GM15510 (cell line): ENCODE results near the gene MED15.

ENCODE experiments used
- POLR2A ChIP-seq: IDR thresholded peaks from 3 replicates; pipeline ENCODE4 v1.6.1; 2011; ENCODE audit warnings: borderline replicate concordance; ENCODE audit not compliant: insufficient read length; ENCODE audit errors: extremely low read depth

The MED15 gene

DNA sequence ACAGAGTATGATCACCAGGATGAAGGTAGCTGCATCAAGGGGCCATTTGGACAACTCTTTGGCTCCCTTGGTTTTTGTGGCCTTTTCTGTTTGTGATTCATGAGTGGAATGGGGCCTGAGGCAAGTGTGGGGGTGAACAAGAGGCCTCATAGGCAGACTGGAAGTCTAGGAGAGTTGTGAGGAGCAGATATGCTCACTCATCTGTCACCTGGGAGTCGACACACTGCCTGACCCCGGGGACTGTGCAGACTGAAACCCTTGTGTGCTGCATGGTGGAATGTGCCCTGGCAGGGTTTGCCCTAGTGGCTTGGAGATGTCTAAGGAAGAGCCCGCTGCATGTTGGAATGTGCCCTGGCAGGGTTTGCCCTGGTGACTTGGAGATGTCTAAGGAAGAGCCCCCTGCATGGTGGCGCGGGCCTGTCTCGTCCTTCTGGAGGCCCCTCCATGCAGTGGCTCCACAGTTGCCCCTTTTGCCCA lies 60.0 kb downstream of the MED15 start:
- TF ChIP-seq POLR2A = no peak

DNA sequence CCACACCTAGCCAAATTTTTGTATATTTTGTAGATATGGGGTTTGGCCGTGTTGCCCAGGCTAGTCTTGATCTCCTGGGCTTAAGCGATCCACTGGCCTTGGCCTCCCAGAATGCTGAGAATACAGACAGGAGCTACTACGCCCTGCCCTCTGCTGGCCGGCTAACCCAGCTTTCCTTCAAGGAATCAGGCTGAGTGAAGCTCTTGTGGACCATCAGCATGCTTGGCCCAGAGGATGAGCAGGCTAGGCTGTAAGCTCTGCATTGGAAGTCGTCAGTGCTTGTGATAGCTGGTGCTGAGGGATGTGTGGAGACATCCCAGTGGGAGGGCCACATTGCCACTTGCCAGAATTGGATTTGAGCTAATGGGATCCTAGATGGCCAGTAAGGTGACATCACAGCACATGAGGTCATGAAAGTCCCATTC lies 60.6 kb downstream of the MED15 start:
- TF ChIP-seq POLR2A = no peak

DNA sequence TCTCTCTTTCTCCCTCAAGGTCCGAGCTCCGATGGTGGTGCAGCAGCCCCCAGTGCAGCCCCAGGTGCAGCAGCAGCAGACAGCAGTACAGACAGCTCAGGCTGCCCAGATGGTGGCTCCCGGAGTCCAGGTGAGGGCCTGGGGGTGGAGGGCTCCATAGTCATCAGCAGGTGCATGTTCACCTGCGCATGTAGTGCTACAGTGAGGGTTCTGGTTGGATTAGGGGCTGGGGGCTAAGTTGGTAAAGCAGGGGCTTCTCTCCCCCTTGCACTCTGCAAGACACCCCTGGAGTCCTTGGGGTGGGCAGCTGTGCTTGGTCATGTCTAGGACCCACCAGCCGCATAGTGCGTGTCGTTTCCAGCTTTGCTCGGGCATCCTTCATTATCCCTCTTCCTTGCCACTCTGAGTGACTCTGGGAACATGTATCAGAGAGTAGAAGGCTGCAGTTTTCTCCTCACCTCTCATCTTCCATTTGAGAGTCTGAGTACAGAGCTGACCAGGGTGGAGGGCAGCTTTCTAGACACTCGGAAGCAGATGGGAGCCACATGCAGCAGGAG lies 61.2 kb downstream of the MED15 start:
- TF ChIP-seq POLR2A = no peak

DNA sequence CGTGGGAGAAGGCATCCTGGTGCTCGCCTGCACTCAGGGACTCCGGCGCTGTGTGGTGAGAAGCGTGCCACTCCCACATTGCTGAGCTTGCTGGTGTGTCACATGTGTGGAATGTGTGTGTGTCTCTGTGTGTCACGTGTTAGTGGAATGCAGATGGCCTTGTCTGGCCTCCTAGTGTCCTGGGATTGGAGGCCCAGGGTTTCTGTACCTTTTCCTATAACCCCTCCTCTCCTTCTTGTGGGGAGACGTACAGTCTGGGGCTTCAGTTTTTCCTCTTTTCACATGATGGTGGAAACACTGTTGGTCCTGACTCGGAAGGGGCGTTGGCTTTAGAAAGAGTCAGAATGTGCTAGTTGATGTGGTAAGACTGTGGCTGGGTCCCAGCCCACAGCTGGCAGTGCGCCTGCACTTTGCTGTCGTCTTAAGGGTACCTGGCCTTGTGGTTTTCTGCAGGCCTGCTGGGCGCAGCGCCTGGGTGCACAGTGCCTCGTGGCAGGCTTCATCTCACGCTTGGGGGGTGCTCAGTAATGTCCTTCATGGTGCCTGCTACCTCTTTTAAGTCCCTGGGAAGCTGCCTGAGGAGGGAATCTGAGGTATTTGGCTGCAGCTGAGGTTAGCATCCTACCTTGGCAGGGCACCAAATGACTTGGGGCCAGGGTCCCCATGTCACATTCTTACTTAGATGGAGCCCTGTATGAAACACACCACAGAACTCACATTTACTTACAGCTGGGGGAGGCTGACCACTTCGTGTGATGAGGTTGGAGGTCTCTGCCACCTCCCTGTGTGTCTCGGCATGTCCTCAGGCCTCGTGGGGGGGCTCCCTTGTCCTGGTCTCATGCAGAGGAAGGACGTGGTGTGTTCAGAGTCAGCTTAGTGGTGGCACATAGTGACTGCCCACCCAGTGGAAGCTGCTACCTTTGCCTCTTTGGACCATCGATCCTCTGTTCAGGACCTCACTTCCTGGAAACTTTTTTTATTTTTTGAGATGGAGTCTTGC lies 61.9 kb downstream of the MED15 start:
- no peak for TF ChIP-seq POLR2A

DNA sequence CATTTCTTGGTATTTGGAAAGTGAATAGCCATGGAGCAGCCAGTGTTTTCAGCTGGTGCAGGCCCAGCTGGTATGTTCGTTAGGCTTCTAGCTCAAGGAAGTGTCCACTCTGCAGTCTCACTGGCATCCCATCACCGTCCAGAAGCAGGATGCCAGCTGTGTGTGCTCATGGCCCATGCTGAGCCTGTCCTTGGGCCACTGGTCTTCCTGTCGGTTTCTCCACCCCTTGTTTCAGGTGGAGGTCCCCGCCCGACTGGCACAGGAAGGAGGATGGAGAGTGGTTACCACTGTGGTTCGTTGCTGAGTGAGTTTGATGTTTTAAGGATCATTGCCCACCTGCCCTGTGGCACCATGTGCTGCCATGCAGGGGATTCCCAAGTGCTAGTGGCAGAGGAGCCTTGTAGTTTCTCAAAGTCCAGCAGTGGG lies 63.7 kb downstream of the MED15 start:
- TF ChIP-seq POLR2A = no peak

DNA sequence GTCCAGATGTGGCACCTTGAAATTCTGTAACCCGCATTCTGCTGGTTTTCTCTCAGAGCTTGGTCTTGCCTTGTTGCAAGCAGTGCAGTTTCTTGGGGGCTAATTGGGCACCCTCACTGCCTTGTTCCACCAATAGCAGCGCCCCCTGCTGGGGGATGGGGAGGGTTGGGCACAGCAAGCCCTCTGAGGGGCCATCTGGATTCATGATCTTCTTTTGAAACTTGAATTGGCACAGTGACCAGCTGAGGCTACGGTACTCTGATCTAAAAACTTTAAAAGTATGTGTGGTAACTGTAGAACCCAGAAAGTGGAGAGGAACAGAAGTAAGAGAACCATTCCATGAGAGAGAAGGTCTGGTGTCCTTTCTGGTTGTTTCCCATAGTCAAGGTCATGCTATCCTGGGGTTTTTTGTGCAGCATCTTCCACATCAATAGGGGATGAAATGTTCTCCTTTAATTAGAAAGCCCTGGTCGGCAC lies 64.2 kb downstream of the MED15 start:
- TF ChIP-seq POLR2A = no peak

DNA sequence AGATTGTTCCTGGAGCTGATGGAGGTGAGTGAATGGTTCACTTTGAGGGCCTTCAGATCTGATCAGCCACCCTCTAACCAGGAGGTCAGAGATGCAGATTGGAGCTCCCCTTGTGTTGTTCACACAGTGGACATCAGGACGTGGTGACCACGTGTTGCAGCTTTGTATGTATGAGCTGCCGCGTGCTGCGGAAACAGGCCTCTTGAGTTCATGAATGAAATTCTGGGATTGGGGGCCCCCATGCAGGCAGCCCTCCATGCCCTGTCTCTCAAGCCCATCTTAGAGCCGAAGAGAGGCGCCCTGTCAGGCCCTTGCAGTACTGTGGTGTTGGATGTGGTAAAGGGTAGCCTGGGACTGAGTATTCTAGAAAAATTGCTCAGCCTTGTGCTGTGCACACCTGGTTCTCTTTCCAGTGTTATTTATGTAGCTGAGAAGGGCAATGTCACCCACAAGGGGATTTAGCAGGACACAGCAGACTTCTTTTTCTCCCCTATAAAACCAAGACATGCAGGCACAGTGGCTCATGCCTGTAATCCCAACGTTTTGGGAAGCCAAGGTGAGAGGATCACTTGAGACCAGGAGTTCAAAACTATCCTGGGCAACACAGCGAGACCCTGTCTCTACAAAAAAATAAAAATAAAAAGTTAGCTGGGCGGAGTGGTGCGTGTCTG lies 64.9 kb downstream of the MED15 start:
- TF ChIP-seq POLR2A = no peak

DNA sequence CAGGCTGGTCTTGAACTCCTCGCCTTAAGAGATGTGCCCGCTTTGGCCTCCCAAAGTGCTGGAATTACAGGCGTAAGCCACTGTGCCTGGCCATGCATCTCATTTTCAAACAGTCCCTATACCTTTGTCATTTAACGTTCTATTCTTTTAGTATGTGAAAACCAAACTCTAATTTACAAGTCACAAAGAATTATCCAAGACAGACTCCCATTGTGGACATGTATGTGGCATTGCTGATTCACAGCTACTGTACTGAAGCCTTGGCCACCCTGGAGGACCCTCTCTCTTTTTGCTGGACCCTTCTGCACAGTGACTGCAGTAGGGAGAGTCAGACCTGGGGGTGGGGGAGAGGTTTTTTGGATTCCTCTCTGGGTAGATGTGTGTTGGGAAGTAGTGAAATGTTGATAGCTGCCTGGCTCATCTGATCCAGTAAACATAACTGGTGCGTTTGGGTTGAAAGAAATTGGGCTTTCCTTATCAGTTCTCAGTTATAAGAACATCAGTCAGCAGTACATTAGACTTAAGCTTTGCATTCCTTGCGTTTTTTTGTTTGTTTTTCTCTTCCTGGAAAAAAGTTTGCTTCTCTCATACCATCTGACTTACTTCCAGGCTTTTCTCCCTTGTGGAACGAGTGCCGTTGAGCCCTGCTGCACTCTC lies 65.9 kb downstream of the MED15 start:
- no peak for TF ChIP-seq POLR2A

DNA sequence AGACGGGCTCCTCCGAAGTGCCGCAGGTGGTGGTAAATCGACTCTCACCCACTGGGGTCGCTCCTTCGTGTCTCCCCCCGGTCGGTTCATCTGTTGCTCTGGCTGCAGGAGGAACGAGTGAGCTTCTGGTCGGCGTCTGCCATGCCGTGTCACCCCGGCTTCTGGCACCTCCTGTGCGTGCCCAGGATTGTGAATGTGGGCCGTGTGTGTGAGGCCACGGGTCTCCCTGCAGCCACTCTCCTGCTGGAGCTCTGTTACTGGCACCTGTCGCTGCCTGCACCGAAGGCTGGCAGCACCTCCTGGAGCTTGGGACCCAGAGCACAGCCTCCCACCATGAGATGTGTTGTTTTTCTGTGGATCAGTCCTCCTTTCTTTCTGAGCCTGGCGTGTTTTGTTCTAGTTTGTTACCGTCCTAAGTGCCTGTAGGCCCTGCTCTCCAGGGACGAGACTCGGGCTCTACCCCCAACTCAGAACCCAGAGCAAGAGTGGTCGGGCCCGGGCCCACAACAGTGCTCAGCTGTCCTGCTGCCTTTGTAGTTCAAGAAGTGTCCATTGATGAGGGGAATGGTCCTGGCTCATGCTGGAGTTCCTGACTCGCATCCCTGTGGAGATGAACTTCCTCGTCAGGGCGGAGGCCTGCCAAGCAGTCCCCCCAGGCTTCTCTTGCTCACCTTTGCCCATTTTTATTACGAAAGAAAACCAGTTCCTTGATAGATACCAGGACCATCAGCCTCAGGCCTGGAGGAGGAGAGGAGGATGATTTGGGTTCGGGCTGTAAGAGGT lies 66.6 kb downstream of the MED15 start:
- TF ChIP-seq POLR2A = no peak

DNA sequence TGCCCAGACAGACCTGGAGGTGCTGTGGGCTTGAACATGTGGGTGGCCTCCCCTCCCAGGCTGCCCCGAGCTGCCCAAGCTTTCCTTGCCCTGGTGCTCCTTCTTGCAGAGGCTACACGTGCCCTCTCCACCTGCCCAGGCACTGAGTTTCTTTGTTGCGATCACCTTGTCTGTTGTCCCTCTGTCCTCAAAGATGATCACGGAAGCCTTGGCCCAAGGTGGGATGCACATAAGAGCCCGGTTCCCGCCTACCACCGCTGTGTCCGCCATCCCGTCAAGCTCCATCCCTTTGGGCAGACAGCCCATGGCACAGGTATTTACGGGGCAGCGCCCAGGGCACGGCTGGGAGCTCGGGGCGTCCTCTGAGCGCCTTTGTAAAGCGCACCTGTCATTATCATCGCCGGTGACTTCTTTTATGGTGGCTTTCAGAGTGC lies 67.5 kb downstream of the MED15 start:
- no peak for TF ChIP-seq POLR2A

DNA sequence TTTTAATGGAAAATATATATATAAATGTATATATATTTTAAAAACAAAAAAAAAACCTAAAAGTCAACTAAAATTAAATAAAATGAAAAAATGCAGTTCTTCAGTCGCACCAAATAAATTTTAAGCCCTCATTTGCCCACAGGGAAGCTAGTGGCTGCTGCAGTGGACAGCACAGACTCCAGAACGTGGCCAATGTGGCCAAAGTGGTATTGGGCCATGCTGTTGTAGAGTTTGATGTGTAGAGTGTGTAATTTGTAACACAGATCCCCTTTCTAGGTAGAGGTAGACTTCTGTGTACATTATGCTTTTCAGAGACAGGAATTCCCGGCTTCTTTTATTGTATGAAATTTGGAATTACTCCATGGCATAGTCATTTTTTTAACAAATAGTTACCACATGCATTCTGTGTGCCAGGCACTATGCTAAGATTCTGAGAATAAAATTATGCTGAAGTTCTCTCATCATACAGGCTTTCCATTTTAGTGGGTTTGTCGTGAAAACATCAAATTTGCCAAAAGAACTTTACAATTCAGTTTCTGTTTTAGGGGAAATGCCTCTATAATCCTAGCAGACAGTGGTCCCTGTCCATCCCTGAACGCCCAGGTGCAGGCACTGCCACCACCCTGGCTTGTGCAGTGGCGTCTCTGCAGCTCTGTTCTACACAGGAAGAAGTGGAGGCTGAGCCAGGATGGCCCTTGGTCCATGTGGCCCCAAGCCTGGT lies 68.5 kb downstream of the MED15 start:
- TF ChIP-seq POLR2A = no peak

DNA sequence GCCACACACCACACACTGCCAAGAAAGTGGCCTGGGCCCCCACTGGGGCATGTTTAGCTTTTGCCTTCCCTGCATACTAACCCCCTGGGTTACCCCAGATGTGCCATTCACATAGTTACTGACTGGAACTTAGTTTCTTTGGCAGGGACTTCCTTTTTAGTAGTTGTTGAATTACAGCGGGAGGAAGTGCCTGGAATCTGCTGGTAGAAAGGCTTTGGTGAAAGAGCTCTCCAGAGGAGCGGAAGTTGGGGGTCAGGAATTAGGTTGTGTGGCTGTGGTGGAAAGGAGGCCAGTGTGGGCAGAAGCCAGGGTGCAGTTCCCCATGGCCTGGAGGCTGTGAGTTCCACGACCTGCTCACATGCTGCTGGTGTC lies 69.0 kb downstream of the MED15 start:
- TF ChIP-seq POLR2A = no peak

DNA sequence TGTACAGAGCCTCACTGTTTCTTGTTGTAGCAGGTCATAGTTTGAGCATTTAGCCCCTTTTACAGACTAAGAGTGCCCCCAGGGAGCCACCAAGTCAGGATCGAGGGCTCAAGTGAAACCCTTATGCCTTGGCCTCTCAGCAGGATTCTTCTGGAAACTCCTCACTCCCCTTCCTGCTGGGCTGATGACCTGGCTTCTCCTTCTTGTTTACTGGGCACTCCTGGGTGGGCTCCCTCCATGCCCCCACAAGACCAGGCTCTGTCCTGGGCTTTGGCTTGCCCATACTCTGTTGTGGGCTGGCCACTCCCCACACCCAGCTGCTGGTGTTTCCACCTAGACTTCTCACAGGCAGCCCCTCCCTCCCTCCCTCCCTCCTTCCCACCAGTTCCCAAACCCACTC lies 69.6 kb downstream of the MED15 start:
- no peak for TF ChIP-seq POLR2A
